T-cell (primary cell): ENCODE results near the gene LYPD4. TPM values are rescaled to one million over a fixed set of nuclear protein-coding genes. Genes with fewer than 3 reads are reported as not detected.
A peak's percentile ranks its signal among the peaks of the same experiment; 100 is the strongest.

Source experiments
- ATAC-seq, 4 experiments: fragments of 200-7000 bp in 3 of 4; fragments of 150-1000 bp in 1 of 4; cut with Tn5 transposase; replicated peaks in 1 of 4; 1 replicate in 3 of 4; 2 replicates in 1 of 4; pipeline ENCODE4 v1.10.0; 2021; ENCODE audit warnings: moderate library complexity in 3 of 4, mild to moderate bottlenecking in 2 of 4, moderate number of reproducible peaks in 1 of 4
- CTCF ChIA-PET, 2 donors: fragments of 300-600 bp; sonication (Branson Sonifier 250); formaldehyde crosslinking; loops; one replicate each; lab custom pipeline; 2022; ENCODE audit warnings: antibody characterized with exemption in 2 of 2; lab: Charles Lee
- POLR2A ChIA-PET, 2 donors: fragments of 300-600 bp; sonication (Branson Sonifier 250); formaldehyde crosslinking; loops; one replicate each; lab custom pipeline; 2022; ENCODE audit warnings: antibody characterized with exemption in 2 of 2; lab: Charles Lee
- DNase-seq, 35 experiments: peaks; one replicate each; pipeline versions ENCODE4 v3.0.0 to v3.0.0-alpha.2; 2013 to 2023
- H3K27ac ChIP-seq: one replicate; pipeline ENCODE4 v1.5.1; 2013; ENCODE audit warnings: low read length
- H3K27me3 ChIP-seq, 2 experiments: replicated peaks in 1 of 2; 1 replicate in 1 of 2; 2 replicates in 1 of 2; pipeline versions ENCODE4 v1.6.1 to v1.7.0; 2013; ENCODE audit warnings: low read length in 1 of 2, mixed read lengths in 1 of 2; ENCODE audit not compliant: control insufficient read depth in 2 of 2, insufficient read depth in 2 of 2; ENCODE audit errors: extremely low read depth in 1 of 2
- H3K36me3 ChIP-seq, 2 donors: 1 replicate in 1 of 2; 2 replicates in 1 of 2; pipeline versions ENCODE4 v1.6.1 to v1.7.0; 2013; ENCODE audit warnings: low read length in 1 of 2; ENCODE audit not compliant: control insufficient read depth in 2 of 2, insufficient read depth in 1 of 2; ENCODE audit errors: extremely low read depth in 1 of 2
- H3K4me1 ChIP-seq, 2 experiments: 1 replicate in 1 of 2; 2 replicates in 1 of 2; pipeline versions ENCODE4 v1.6.1 to v1.7.0; 2013; ENCODE audit warnings: low read length in 2 of 2, mixed read lengths in 1 of 2; ENCODE audit not compliant: insufficient read depth in 2 of 2, control insufficient read depth in 1 of 2; ENCODE audit errors: extremely low read depth in 1 of 2
- H3K4me3 ChIP-seq, 2 donors: 1 replicate in 1 of 2; 2 replicates in 1 of 2; pipeline versions ENCODE4 v1.5.1 to v1.7.0; 2013; ENCODE audit warnings: mild to moderate bottlenecking in 2 of 2, low read length in 1 of 2, moderate library complexity in 1 of 2; ENCODE audit not compliant: control insufficient read depth in 1 of 2; ENCODE audit errors: extremely low read depth in 1 of 2
- H3K9me3 ChIP-seq: 2 replicates; pipeline ENCODE4 v1.7.0; 2013
- H3K27ac Mint-ChIP-seq, 2 donors: one replicate each; pipeline ENCODE4 v1.8.0; 2020 to 2021; ENCODE audit warnings: mild to moderate bottlenecking in 2 of 2, mixed read lengths in 2 of 2
- H3K27me3 Mint-ChIP-seq, 2 donors: one replicate each; pipeline ENCODE4 v1.8.0; 2021 to 2022; ENCODE audit warnings: mixed read lengths in 2 of 2
- H3K36me3 Mint-ChIP-seq: one replicate; pipeline ENCODE4 v1.8.0; 2021; ENCODE audit warnings: mixed read lengths
- H3K4me1 Mint-ChIP-seq, 3 donors: one replicate each; pipeline ENCODE4 v1.8.0; 2020 to 2022; ENCODE audit warnings: mixed read lengths in 3 of 3, mild to moderate bottlenecking in 1 of 3
- H3K4me3 Mint-ChIP-seq, 3 donors: one replicate each; pipeline ENCODE4 v1.8.0; 2020 to 2022; ENCODE audit warnings: mild to moderate bottlenecking in 3 of 3, mixed read lengths in 3 of 3, moderate library complexity in 3 of 3
- H3K9me3 Mint-ChIP-seq, 3 donors: one replicate each; pipeline ENCODE4 v1.8.0; 2020 to 2022; ENCODE audit warnings: mixed read lengths in 3 of 3
- WGBS: methylation state at CpG from one replicate; pipeline ENCODE4 v1.1.5; 2013; ENCODE audit warnings: missing lambda C conversion rate; ENCODE audit not compliant: insufficient coverage; 5-methylcytosine and 5-hydroxymethylcytosine counted together
- total RNA-seq, 35 experiments: library from RNA in 6 of 35; stranded (reverse) in 6 of 35; fragments of 120-200 nt in 1 of 35; gene quantifications; one replicate each; pipeline versions ENCODE4 v1.2.1 to v1.2.4 and lab custom pipeline; 2013 to 2026

Gene LYPD4, protein sequence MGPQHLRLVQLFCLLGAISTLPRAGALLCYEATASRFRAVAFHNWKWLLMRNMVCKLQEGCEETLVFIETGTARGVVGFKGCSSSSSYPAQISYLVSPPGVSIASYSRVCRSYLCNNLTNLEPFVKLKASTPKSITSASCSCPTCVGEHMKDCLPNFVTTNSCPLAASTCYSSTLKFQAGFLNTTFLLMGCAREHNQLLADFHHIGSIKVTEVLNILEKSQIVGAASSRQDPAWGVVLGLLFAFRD
- total RNA-seq (not detected), total RNA-seq (lab: John Stamatoyannopoulos, UW) (0 reads per million in 29 experiments)
- not detected for total RNA-seq (2013)

DNA sequence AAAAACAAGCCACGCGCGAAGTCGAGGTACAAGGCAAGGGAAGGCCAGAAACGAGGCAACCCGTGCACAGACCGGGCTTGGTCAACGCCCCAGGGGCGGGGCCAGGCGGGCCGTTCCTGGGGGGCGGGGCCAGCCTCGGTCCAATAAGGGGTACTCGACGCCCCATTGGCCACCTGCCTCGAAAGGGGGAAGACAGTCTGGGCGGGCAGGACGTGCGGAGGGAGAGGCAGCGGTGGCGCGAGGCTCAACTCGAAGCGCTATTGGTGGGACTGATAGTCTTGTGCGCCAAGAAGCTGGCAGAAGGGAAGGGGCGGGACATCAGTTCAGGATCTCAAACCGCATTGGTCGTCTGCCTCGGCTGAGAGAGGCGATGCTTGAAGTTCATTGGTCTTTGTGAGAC is at the start of gene LYPD4:
Gene LYPD4 (minus strand): TSS at position 83 of the 400 bp plus-strand sequence. CDS start 5,398 bp downstream, outside the sequence.
- ChIA-PET CTCF (no interaction called here), POLR2A (no interaction called here)
- Mint-ChIP-seq H3K4me1 (no peaks in the 10 kb centered on the region), H3K9me3 (peaks cover 0 to 4% (median 0%) of the 10 kb centered on the region in 3 donors), H3K4me3 (no peak within 1 kb of the TSS), H3K27me3 (no peaks in the 10 kb centered on the region), H3K36me3 (no peaks in the 10 kb centered on the region), H3K27ac (no peak within 1 kb of the TSS)
- peaks cover 0 to 17% of the 10 kb centered on the region in 2 experiments for H3K27me3 ChIP-seq
- no peak within 1 kb of the TSS for H3K4me3 ChIP-seq
- DNase-seq (no peak), ATAC-seq (no peak)
- H3K9me3 ChIP-seq, result no peaks in the 10 kb centered on the region
- WGBS, result 89% methylated on average over 26 of the region's 30 CpGs
- H3K36me3 ChIP-seq, result no peaks in the 10 kb centered on the region
- H3K4me1 ChIP-seq, result no peaks in the 10 kb centered on the region
- no peak within 1 kb of the TSS for H3K27ac ChIP-seq

DNA sequence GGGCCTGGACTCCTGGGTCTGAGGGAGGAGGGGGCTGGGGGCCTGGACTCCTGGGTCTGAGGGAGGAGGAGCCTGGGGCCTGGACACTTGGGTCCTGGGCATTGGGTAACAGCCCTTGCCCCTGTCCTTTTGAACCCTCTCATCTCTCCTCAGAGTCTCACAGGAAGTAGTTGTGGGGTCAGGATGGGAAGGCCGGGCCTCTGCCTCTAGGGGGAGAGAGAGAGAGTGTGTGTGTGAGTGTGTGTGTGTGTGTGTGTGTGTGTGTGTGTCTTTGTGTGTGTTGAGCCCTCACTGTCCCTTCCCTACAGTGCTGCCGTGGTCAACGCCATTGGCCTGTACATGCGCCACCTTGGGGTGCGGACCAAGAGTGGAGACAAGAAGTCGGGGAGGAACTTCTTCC is 49.4 kb upstream of the LYPD4 start:
- WGBS, result 81% methylated on average over 5 of the region's 6 CpGs
- peak in 4 of 35 experiments; percentile 34 to 45 (median 38) for DNase-seq

DNA sequence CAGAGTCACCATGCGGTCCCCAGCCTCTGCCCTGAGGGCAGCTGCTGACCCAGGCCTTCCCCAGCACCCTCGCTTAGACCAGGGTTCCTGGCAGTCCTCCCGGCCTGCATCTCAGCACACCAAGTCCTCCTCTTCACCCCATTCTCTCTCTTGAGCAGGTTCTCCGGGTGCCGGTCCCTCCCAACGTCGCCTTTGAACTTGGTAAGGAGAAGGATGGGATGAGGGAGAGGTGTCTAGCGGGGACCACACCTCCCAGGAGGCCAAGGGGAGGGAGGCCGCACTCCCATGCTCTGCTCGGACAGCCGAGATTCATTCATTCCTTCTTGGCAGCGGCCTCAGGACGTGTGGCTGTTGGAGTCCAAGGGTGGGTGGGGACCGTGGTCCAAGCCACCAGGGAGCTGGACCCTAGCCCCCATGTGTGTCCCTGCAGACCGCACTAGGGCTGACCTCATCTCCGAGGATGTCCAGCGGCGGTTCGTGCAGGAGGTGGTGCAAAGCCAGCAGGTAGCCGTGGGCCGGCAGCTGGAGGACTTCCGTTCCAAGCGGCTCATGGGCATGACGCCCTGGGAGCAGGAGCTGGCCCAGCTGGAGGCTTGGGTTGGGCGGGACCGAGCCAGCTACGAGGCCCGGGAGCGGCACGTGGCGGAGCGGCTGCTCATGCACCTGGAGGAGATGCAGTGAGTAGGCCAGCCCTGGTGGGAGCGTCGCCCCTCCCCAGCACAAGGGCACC is 47.9 kb upstream of the LYPD4 start:
- Mint-ChIP-seq H3K4me1 (peaks cover 65 to 74% (median 66%) of the 10 kb centered on the region in 3 donors), H3K36me3 (peaks cover 40% of the 10 kb centered on the region), H3K4me3 (peak overlapping the region in 1 of 3 donors; percentile 70), H3K27ac (peak overlapping the region in 1 of 2 donors; percentile 87), H3K27me3 (no peaks in the 10 kb centered on the region), H3K9me3 (no peaks in the 10 kb centered on the region)
- Histone ChIP-seq H3K9me3 (no peaks in the 10 kb centered on the region), H3K4me3 (peak overlapping the region in 1 of 2 donors; percentile 7), H3K27me3 (no peaks in the 10 kb centered on the region), H3K36me3 (peaks cover 23 to 84% of the 10 kb centered on the region in 2 donors), H3K27ac (peak overlapping the region; percentile 66), H3K4me1 (peaks cover 39 to 95% of the 10 kb centered on the region in 2 experiments)
- WGBS, result 97% methylated on average over 25 of the region's 34 CpGs
- POLR2A ChIA-PET, result no interaction called here
- DNase-seq, result no peak
- CTCF ChIA-PET, result no interaction called here
- ATAC-seq, result no peak

More for the DNA sequence above, 49.4 kb upstream of the LYPD4 start:
- peak overlapping the region; percentile 79 to 82 for H3K27ac Mint-ChIP-seq
- H3K4me3 Mint-ChIP-seq, result peak overlapping the region in 1 of 3 donors; percentile 54
- Histone ChIP-seq H3K9me3 (no peaks in the 10 kb centered on the region), H3K4me3 (no peak overlapping the region), H3K27me3 (no peaks in the 10 kb centered on the region), H3K4me1 (peaks cover 37 to 91% of the 10 kb centered on the region in 2 experiments), H3K36me3 (peaks cover 23 to 88% of the 10 kb centered on the region in 2 donors), H3K27ac (peak overlapping the region; percentile 55)
- H3K36me3 Mint-ChIP-seq, result peaks cover 46% of the 10 kb centered on the region
- ChIA-PET POLR2A (no interaction called here), CTCF (no interaction called here)
- H3K4me1 Mint-ChIP-seq, result peaks cover 65 to 73% (median 66%) of the 10 kb centered on the region in 3 donors
- peak in 2 of 4 experiments; percentile 21 to 52 for ATAC-seq
- no peaks in the 10 kb centered on the region for H3K9me3 Mint-ChIP-seq
- H3K27me3 Mint-ChIP-seq, result no peaks in the 10 kb centered on the region

DNA sequence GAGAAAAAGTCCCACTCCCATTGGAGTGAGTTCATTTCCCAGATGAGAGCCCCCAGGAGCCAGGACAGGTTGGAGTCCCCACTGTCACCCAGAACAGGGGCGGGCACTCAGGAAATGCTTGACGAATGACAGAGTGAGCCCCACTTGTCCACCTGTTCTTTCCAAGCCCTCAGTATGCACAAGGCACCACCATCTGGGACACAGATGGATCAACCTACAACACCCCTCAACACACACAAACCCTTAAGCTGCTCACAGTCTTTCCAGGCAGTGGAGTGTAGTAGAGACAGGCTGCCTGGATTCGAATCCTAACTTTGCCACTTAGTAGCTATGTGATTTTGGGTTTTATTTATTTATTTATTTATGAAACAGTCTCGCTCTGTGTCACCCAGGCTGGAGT is 46.5 kb upstream of the LYPD4 start:
- peak overlapping the region; percentile 84 to 97 for H3K27ac Mint-ChIP-seq
- Histone ChIP-seq H3K9me3 (no peaks in the 10 kb centered on the region), H3K27me3 (no peaks in the 10 kb centered on the region), H3K36me3 (peaks cover 18 to 75% of the 10 kb centered on the region in 2 donors), H3K27ac (peak overlapping the region; percentile 32), H3K4me3 (peak overlapping the region in 1 of 2 donors; percentile 30), H3K4me1 (peaks cover 38 to 95% of the 10 kb centered on the region in 2 experiments)
- 80% methylated on average over 2 of the region's 4 CpGs for WGBS
- ChIA-PET CTCF (interaction anchor here in 1 of 2 donors (1.0 kb wide), 1 partner anchor 31 kb away, joined by 6 read pairs; no protein-coding TSS in a partner anchor), POLR2A (interaction anchor here in 1 of 2 donors (0.6 kb wide), 1 partner anchor 10 kb away, joined by 3 read pairs; no protein-coding TSS in a partner anchor)
- peak overlapping the region in 1 of 3 donors; percentile 98 for H3K4me3 Mint-ChIP-seq
- no peaks in the 10 kb centered on the region for H3K27me3 Mint-ChIP-seq
- DNase-seq (no peak), ATAC-seq (no peak)
- no peaks in the 10 kb centered on the region for H3K9me3 Mint-ChIP-seq
- H3K36me3 Mint-ChIP-seq, result peaks cover 49% of the 10 kb centered on the region
- H3K4me1 Mint-ChIP-seq, result peaks cover 68 to 82% (median 71%) of the 10 kb centered on the region in 3 donors

DNA sequence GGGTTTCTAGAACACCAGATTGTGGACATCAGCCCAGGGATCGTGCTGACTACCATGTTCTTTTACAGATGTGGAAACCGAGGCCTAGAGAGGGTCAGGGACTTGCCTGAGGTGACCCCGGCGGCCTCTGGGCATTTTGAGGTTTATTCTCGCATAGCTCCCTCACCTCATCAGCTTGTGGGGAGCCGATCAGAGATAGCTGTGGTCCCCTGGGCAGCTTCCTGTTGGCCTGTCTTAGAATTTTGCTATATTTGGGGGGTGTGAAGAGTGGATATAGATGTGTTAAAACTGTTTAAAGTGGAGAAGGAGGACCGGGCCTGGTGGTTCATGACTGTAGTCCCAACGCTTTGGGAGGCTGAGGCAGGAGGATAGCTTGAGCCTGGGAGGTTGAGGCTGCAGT is 45.4 kb upstream of the LYPD4 start:
- peaks cover 9 to 68% of the 10 kb centered on the region in 2 donors for H3K36me3 ChIP-seq
- POLR2A ChIA-PET, result interaction anchor here (0.5 to 0.7 kb wide), 4 partner anchors 17 to 230 kb away, joined by 3 to 9 read pairs (median 4); no protein-coding TSS in a partner anchor
- ATAC-seq (no peak), DNase-seq (no peak)
- H3K9me3 ChIP-seq, result no peaks in the 10 kb centered on the region
- CTCF ChIA-PET, result interaction anchor here (0.6 to 0.9 kb wide), 4 partner anchors 15 to 470 kb away, joined by 3 to 5 read pairs (median 4); no protein-coding TSS in a partner anchor
- Mint-ChIP-seq H3K4me3 (peak overlapping the region; percentile 21 to 98 (median 95)), H3K27me3 (no peaks in the 10 kb centered on the region), H3K36me3 (peaks cover 50% of the 10 kb centered on the region), H3K27ac (peak overlapping the region; percentile 97 to 98), H3K9me3 (no peaks in the 10 kb centered on the region), H3K4me1 (peaks cover 66 to 80% (median 74%) of the 10 kb centered on the region in 3 donors)
- H3K4me1 ChIP-seq, result peaks cover 33 to 95% of the 10 kb centered on the region in 2 experiments
- H3K4me3 ChIP-seq, result no peak overlapping the region
- no peaks in the 10 kb centered on the region for H3K27me3 ChIP-seq
- WGBS, result 83% methylated on average over 3 of the region's 8 CpGs
- peak overlapping the region; percentile 90 for H3K27ac ChIP-seq

DNA sequence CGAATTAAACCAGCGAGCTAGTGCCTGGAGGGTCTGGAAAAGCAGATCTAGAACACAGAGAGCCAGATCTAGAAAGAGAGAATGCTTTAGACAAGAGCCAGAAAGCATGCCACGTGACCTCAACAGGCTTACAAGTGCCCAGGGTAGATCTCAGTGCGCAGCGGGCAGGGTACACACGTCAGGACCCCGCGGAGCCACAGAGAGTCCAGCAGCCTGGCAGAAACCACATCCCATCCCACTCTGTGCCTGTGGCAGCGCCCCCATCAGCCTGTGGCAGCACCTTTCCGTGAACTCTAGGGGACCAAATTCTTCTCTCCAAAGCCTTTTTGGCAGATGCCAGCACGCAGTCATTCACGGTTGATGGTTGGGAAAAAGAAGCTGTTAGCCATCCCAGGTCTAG is 44.4 kb upstream of the LYPD4 start:
- H3K4me1 Mint-ChIP-seq, result peaks cover 62 to 76% (median 69%) of the 10 kb centered on the region in 3 donors
- DNase-seq (peak in 20 of 35 experiments; percentile 37 to 67 (median 50)), ATAC-seq (peak in 1 of 4 experiments; percentile 21)
- Histone ChIP-seq H3K4me3 (peak overlapping the region in 1 of 2 donors; percentile 99), H3K27me3 (no peaks in the 10 kb centered on the region), H3K4me1 (peaks cover 31 to 90% of the 10 kb centered on the region in 2 experiments), H3K36me3 (peaks cover 9 to 63% of the 10 kb centered on the region in 2 donors), H3K27ac (peak overlapping the region; percentile 90), H3K9me3 (no peaks in the 10 kb centered on the region)
- no peaks in the 10 kb centered on the region for H3K9me3 Mint-ChIP-seq
- peaks cover 47% of the 10 kb centered on the region for H3K36me3 Mint-ChIP-seq
- H3K27ac Mint-ChIP-seq, result peak overlapping the region; percentile 97 to 98
- ChIA-PET POLR2A (no interaction called here), CTCF (interaction anchor here (0.9 to 3.5 kb wide), 4 partner anchors 15 to 42 kb away, joined by 3 to 37 read pairs (median 9); partner anchors contain the start of gene RPS19 (in 1 of the 2))
- H3K4me3 Mint-ChIP-seq, result peak overlapping the region; percentile 88 to 98 (median 95)
- no peaks in the 10 kb centered on the region for H3K27me3 Mint-ChIP-seq
- 28% methylated on average over 10 of the region's 12 CpGs for WGBS
